Measurements from ENCODE around the gene RSPH10B2. TPM values are rescaled to one million over a fixed set of nuclear protein-coding genes. Genes with fewer than 3 reads are reported as not detected.

Gene RSPH10B2
- polyA plus RNA-seq, 1 of the 3 experiments (the other 2 are of a cell fraction) = 0.10 TPM

DNA sequence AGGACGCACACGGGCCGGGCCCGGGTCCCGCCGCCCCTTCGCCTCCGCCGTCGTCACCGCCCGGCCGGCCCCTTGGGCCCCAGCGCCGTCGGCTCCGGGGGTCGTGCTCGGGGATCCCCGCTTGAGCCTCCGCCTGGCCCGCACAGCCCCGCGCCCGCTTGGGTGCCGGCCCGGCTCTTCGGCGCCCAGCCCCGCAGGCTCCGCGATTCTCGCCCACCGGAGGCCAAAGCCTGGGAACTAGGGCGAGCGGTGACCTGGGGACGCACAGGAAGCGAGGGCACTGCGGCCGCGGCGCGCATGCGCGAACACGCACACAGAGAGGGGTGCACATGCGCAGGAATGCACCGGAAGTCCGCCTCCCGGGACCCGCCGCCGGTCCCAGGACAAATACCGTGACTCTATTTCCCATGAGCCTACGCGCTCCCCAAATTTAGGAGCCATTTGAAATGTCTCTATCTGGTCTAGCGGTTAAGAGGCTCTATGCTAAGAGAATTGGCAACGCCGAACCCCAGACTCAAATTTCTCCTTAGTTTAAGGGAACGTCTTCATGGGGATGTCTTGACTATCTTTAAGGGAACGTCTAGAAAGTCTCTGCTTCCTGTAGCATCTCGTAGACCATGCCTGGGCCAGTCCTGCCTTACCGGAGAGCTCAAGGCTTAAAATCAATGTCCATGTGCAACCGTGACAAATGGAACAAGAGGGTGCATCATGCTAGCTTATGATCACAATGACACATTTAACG, 47.1 kb upstream of the RSPH10B2 start, which contains the start of gene ZNF12 (continued):
- no peak for TF ChIP-seq EZH2phosphoT487 (IDR thresholded peaks at IDR 0.05; ENCODE audit: borderline replicate concordance, low read depth)
- TF ChIP-seq MEF2A (IDR thresholded peaks at IDR 0.05; ENCODE audit: borderline replicate concordance, low read depth) = no peak
- TF ChIP-seq, protein P1, sequence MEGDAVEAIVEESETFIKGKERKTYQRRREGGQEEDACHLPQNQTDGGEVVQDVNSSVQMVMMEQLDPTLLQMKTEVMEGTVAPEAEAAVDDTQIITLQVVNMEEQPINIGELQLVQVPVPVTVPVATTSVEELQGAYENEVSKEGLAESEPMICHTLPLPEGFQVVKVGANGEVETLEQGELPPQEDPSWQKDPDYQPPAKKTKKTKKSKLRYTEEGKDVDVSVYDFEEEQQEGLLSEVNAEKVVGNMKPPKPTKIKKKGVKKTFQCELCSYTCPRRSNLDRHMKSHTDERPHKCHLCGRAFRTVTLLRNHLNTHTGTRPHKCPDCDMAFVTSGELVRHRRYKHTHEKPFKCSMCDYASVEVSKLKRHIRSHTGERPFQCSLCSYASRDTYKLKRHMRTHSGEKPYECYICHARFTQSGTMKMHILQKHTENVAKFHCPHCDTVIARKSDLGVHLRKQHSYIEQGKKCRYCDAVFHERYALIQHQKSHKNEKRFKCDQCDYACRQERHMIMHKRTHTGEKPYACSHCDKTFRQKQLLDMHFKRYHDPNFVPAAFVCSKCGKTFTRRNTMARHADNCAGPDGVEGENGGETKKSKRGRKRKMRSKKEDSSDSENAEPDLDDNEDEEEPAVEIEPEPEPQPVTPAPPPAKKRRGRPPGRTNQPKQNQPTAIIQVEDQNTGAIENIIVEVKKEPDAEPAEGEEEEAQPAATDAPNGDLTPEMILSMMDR (IDR thresholded peaks at IDR 0.05) = no peak
- TF ChIP-seq CHD2 (IDR thresholded peaks at IDR 0.05; ENCODE audit: low read length, partially characterized antibody) = peak; percentile 87
- TF ChIP-seq GATA2 (CRISPR knock-in tag; IDR thresholded peaks at IDR 0.05) = no peak
- no peak for TF ChIP-seq EP300 (IDR thresholded peaks at IDR 0.05; ENCODE audit: borderline replicate concordance in 1 of 2, low read depth in 1 of 2, low read length in 1 of 2)
- TF ChIP-seq TAF1 (IDR thresholded peaks at IDR 0.05; ENCODE audit: borderline replicate concordance, low read depth, low read length) = peak; percentile 62; the same call in 1 of the 2 replicates

DNA sequence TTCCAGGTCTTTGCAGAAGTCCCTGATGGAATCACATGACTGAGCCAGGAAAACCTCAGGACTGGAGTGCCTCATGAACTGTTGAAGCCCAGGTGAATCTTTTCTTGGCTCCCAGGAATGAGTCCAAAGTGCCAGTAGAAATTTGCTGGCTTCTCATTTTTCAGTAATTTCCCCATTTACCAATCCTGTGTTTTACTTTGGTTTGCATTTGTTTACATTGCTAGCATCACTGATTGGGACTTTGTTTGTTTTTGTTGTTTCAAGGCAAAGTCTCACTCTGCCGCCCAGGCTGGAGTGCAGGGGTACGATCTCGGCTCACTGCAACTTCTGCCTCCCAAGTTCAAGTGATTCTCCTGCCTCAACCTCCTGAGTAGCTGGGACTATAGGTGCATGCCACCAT, 45.6 kb upstream of the RSPH10B2 start:
- H3K4me3 ChIP-seq (ENCODE audit: low read depth in 2 of 2, low read length in 1 of 2) = no peak overlapping the region
- H3K9ac ChIP-seq = no peak overlapping the region
- H4K20me1 ChIP-seq (ENCODE audit: insufficient read depth) = no peaks in the 10 kb centered on the region
- DNase-seq = no peak
- H3K9me2 ChIP-seq = no peaks in the 10 kb centered on the region
- peaks cover 15 to 26% of the 10 kb centered on the region in 2 experiments for H3K36me3 ChIP-seq (replicated peaks in 1 of 2; ENCODE audit: control insufficient read depth in 1 of 2, insufficient read depth in 2 of 2, low read length in 1 of 2)
- no peaks in the 10 kb centered on the region for H3K27me3 ChIP-seq (ENCODE audit: insufficient read depth)
- H3F3A ChIP-seq (replicated peaks; ENCODE audit: insufficient read depth) = peaks cover 8% of the 10 kb centered on the region
- 73% methylated on average over 3 of the region's 3 CpGs for WGBS (ENCODE audit: low lambda C conversion rate)
- peaks cover 0 to 4% of the 10 kb centered on the region in 2 experiments; a peak in 1 of 4 replicates for H3K4me1 ChIP-seq (ENCODE audit: control insufficient read depth in 1 of 2, insufficient read depth in 2 of 2, low read depth in 1 of 2, low read length in 1 of 2)
- TF ChIP-seq NFIC (IDR thresholded peaks at IDR 0.05; ENCODE audit: borderline replicate concordance) (no peak), FOXM1 (IDR thresholded peaks at IDR 0.05; ENCODE audit: low read depth) (no peak), NRF1 (IDR thresholded peaks at IDR 0.05; ENCODE audit: low read depth, low read length) (no peak), RFX5 (IDR thresholded peaks at IDR 0.05; ENCODE audit: low read length) (no peak), SIN3A (IDR thresholded peaks at IDR 0.05; ENCODE audit: borderline replicate concordance, low read depth, low read length) (no peak), MXI1 (IDR thresholded peaks at IDR 0.05; ENCODE audit: low read depth, low read length) (no peak)
- TF ChIP-seq, protein P2, sequence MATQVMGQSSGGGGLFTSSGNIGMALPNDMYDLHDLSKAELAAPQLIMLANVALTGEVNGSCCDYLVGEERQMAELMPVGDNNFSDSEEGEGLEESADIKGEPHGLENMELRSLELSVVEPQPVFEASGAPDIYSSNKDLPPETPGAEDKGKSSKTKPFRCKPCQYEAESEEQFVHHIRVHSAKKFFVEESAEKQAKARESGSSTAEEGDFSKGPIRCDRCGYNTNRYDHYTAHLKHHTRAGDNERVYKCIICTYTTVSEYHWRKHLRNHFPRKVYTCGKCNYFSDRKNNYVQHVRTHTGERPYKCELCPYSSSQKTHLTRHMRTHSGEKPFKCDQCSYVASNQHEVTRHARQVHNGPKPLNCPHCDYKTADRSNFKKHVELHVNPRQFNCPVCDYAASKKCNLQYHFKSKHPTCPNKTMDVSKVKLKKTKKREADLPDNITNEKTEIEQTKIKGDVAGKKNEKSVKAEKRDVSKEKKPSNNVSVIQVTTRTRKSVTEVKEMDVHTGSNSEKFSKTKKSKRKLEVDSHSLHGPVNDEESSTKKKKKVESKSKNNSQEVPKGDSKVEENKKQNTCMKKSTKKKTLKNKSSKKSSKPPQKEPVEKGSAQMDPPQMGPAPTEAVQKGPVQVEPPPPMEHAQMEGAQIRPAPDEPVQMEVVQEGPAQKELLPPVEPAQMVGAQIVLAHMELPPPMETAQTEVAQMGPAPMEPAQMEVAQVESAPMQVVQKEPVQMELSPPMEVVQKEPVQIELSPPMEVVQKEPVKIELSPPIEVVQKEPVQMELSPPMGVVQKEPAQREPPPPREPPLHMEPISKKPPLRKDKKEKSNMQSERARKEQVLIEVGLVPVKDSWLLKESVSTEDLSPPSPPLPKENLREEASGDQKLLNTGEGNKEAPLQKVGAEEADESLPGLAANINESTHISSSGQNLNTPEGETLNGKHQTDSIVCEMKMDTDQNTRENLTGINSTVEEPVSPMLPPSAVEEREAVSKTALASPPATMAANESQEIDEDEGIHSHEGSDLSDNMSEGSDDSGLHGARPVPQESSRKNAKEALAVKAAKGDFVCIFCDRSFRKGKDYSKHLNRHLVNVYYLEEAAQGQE (IDR thresholded peaks at IDR 0.05; ENCODE audit: low read depth, low read length) = no peak
- TF ChIP-seq, protein P3, sequence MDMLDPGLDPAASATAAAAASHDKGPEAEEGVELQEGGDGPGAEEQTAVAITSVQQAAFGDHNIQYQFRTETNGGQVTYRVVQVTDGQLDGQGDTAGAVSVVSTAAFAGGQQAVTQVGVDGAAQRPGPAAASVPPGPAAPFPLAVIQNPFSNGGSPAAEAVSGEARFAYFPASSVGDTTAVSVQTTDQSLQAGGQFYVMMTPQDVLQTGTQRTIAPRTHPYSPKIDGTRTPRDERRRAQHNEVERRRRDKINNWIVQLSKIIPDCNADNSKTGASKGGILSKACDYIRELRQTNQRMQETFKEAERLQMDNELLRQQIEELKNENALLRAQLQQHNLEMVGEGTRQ (IDR thresholded peaks at IDR 0.05; ENCODE audit: borderline replicate concordance, low read depth, low read length) = no peak
- H3K9me3 ChIP-seq = peaks cover 8% of the 10 kb centered on the region; the same call in 1 of the 2 replicates
- no peak overlapping the region for H3K4me2 ChIP-seq
- no peak overlapping the region for H2AFZ ChIP-seq (ENCODE audit: low read depth)
- no peak overlapping the region for H3K27ac ChIP-seq (ENCODE audit: low read depth in 2 of 2, low read length in 1 of 2)
- peaks cover 35% of the 10 kb centered on the region for H3K79me2 ChIP-seq (ENCODE audit: insufficient read depth)
- ChIA-PET CTCF (no interaction called here), POLR2A (no interaction called here)

Measured in SK-N-SH (cell line).